NCI-H1694 (cell line): Measurements from ENCODE around the gene RAB11FIP4.

ENCODE experiments used
- DNase-seq: peaks from one replicate; lab custom pipeline; 2025; lab: John Stamatoyannopoulos, UW

Gene RAB11FIP4

GRCh38 chr17:31387438-31387837, 4.0 kb upstream of the RAB11FIP4 start:
- no peak for DNase-seq

GRCh38 chr17:31388351-31388750, 3.1 kb upstream of the RAB11FIP4 start:
- no peak for DNase-seq

- peak; percentile 33 for DNase-seq
These were observed 2.5 kb upstream of the RAB11FIP4 start for GRCh38 chr17:31388770-31389656.

- no peak for DNase-seq
These were observed 1.7 kb upstream of the RAB11FIP4 start for GRCh38 chr17:31389657-31390381.

GRCh38 chr17:31390426-31390747, 1.1 kb upstream of the RAB11FIP4 start:
- DNase-seq: no peak

- no peak for DNase-seq
These were observed 553 bp upstream of the RAB11FIP4 start for GRCh38 chr17:31390748-31391495.

- no peak for DNase-seq
These were observed 754 bp downstream of the RAB11FIP4 start for GRCh38 chr17:31392002-31392855.

- DNase-seq: no peak
These were observed 1.6 kb downstream of the RAB11FIP4 start for GRCh38 chr17:31392856-31393748.

- no peak for DNase-seq
These were observed 2.3 kb downstream of the RAB11FIP4 start for GRCh38 chr17:31393749-31394146.

GRCh38 chr17:31394544-31394943, 3.1 kb downstream of the RAB11FIP4 start:
- no peak for DNase-seq

GRCh38 chr17:31397256-31397939, 5.9 kb downstream of the RAB11FIP4 start:
- DNase-seq: no peak

- DNase-seq: peak; percentile 64
These were observed 7.2 kb downstream of the RAB11FIP4 start for GRCh38 chr17:31398381-31399311.

GRCh38 chr17:31400481-31400950, 9.0 kb downstream of the RAB11FIP4 start:
- DNase-seq: no peak

GRCh38 chr17:31401456-31402254, 10.2 kb downstream of the RAB11FIP4 start:
- DNase-seq: peak; percentile 40

- DNase-seq: no peak
These were observed 12.8 kb downstream of the RAB11FIP4 start for GRCh38 chr17:31404028-31404949.

GRCh38 chr17:31405890-31406371, 14.5 kb downstream of the RAB11FIP4 start:
- no peak for DNase-seq

GRCh38 chr17:31408586-31408985, 17.1 kb downstream of the RAB11FIP4 start:
- DNase-seq: no peak
